Neural progenitor cell (in vitro differentiated cells): ENCODE data around the gene RELT. TPM values are rescaled to one million over a fixed set of nuclear protein-coding genes. Genes with fewer than 3 reads are reported as not detected.

Experiments used
- DNase-seq: peaks from one replicate; pipeline ENCODE4 v3.0.0-alpha.2; 2016; ENCODE audit warnings: low spot score
- H2AFZ ChIP-seq: fragments of 200-600 bp; sonication (generic); replicated peaks from 2 replicates; pipeline ENCODE4 v1.6.1; 2016; ENCODE audit warnings: antibody characterized with exemption
- H3F3A ChIP-seq: fragments of 200-600 bp; sonication (generic); 2 replicates; pipeline ENCODE4 v1.6.1; 2016; ENCODE audit warnings: antibody characterized with exemption, low read depth
- H3K27ac ChIP-seq: fragments of 200-600 bp; sonication (generic); 2 replicates; pipeline ENCODE4 v1.5.1; 2016; ENCODE audit warnings: mild to moderate bottlenecking
- H3K27me3 ChIP-seq: fragments of 200-600 bp; sonication (generic); 2 replicates; pipeline ENCODE4 v1.6.1; 2016; ENCODE audit warnings: mild to moderate bottlenecking, moderate library complexity
- H3K36me3 ChIP-seq: fragments of 200-600 bp; sonication (generic); 2 replicates; pipeline ENCODE4 v1.5.1; 2016
- H3K4me1 ChIP-seq: fragments of 200-600 bp; sonication (generic); 2 replicates; pipeline ENCODE4 v1.6.1; 2016; ENCODE audit warnings: mixed run types
- H3K4me2 ChIP-seq: fragments of 200-600 bp; sonication (generic); 2 replicates; pipeline ENCODE4 v1.6.1; 2016
- H3K4me3 ChIP-seq: fragments of 200-600 bp; sonication (generic); 2 replicates; pipeline ENCODE4 v1.5.1; 2016
- H3K79me2 ChIP-seq: fragments of 200-600 bp; sonication (generic); 2 replicates; pipeline ENCODE4 v1.6.1; 2016; ENCODE audit warnings: low read depth
- H3K9ac ChIP-seq: fragments of 200-600 bp; sonication (generic); 2 replicates; pipeline ENCODE4 v1.6.1; 2016
- H3K9me3 ChIP-seq: fragments of 200-600 bp; sonication (generic); 2 replicates; pipeline ENCODE4 v1.5.1; 2016; ENCODE audit warnings: low read depth
- H4K20me1 ChIP-seq: fragments of 200-600 bp; sonication (generic); 2 replicates; pipeline ENCODE4 v1.6.1; 2016; ENCODE audit warnings: low read depth
- H3K27ac Mint-ChIP-seq: 3 replicates; pipeline ENCODE4 v1.8.0; 2021; ENCODE audit warnings: mixed read lengths
- H3K27me3 Mint-ChIP-seq: 2 replicates; pipeline ENCODE4 v1.8.0; 2022; ENCODE audit warnings: low read depth, mild to moderate bottlenecking, inconsistent platforms, moderate library complexity, mixed read lengths; ENCODE audit not compliant: insufficient read depth
- H3K36me3 Mint-ChIP-seq: 3 replicates; pipeline ENCODE4 v1.8.0; 2021; ENCODE audit warnings: mixed read lengths
- H3K4me1 Mint-ChIP-seq: 3 replicates; pipeline ENCODE4 v1.8.0; 2021; ENCODE audit warnings: mixed read lengths
- H3K4me3 Mint-ChIP-seq: 3 replicates; pipeline ENCODE4 v1.8.0; 2021; ENCODE audit warnings: mild to moderate bottlenecking, moderate library complexity, mixed read lengths
- H3K9me3 Mint-ChIP-seq: 3 replicates; pipeline ENCODE4 v1.8.0; 2020; ENCODE audit warnings: mixed read lengths
- EZH2 ChIP-seq: fragments of 200-600 bp; sonication (generic); IDR thresholded peaks from 2 replicates; pipeline ENCODE4 v1.6.1; 2017; ENCODE audit warnings: antibody characterized with exemption, mild to moderate bottlenecking, moderate library complexity
- EZH2phosphoT487 ChIP-seq: fragments of 200-600 bp; sonication (generic); IDR thresholded peaks from 2 replicates; pipeline ENCODE4 v1.6.1; 2017; ENCODE audit warnings: antibody characterized with exemption
- total RNA-seq: library from RNA; depleted of rRNA; stranded (reverse); fragments of >200 nt; gene quantifications from 2 replicates; pipeline ENCODE4 v1.2.3, GENCODE V29; 2015; ENCODE audit warnings: low replicate concordance
- TF ChIP-seq, protein P1 (sequence below): fragments of 200-600 bp; sonication (generic); IDR thresholded peaks from 2 replicates; pipeline ENCODE4 v1.5.1; 2017; ENCODE audit warnings: antibody characterized with exemption, mild to moderate bottlenecking

The RELT gene
- total RNA-seq, 1 donor from 2014 or later, result 5.4 TPM

DNA sequence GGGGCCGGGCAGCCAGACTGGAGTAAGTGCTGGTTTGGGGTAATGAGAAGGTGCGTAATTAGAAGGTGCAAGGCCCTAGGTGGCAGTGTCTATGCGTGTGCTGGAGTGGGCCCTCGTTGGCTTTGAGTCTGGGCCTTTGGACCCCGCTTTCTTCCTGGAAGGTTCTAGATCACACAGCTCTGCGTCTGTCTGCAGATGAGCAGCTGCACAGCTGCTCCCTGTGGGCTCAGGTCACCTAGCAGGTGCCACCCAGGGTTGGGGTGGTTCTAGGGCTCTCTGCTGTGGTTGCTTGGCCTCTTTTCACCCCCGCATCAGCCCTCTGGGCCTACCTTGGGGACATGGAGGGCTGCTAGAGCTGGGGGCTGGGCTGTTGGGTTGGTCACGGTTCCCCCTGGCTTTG, 10.3 kb downstream of the RELT start:
- H3K9ac ChIP-seq, result no peak overlapping the region
- H3K27me3 ChIP-seq, result no peaks in the 10 kb centered on the region
- Mint-ChIP-seq H3K36me3 (no peaks in the 10 kb centered on the region), H3K4me3 (no peak overlapping the region), H3K27ac (no peak overlapping the region), H3K9me3 (no peaks in the 10 kb centered on the region), H3K27me3 (peaks cover 15% of the 10 kb centered on the region), H3K4me1 (peaks cover 50% of the 10 kb centered on the region)
- H3K4me1 ChIP-seq, result peaks cover 19% of the 10 kb centered on the region
- peaks cover 88% of the 10 kb centered on the region for H4K20me1 ChIP-seq
- no peak overlapping the region for H3K4me2 ChIP-seq
- no peak for DNase-seq
- no peak overlapping the region for H2AFZ ChIP-seq
- H3K79me2 ChIP-seq, result peaks cover 28% of the 10 kb centered on the region
- no peak overlapping the region for H3K4me3 ChIP-seq
- H3F3A ChIP-seq, result no peaks in the 10 kb centered on the region
- no peaks in the 10 kb centered on the region for H3K9me3 ChIP-seq
- H3K27ac ChIP-seq, result no peak overlapping the region
- TF ChIP-seq EZH2 (no peak), EZH2phosphoT487 (no peak)
- TF ChIP-seq, protein P1, sequence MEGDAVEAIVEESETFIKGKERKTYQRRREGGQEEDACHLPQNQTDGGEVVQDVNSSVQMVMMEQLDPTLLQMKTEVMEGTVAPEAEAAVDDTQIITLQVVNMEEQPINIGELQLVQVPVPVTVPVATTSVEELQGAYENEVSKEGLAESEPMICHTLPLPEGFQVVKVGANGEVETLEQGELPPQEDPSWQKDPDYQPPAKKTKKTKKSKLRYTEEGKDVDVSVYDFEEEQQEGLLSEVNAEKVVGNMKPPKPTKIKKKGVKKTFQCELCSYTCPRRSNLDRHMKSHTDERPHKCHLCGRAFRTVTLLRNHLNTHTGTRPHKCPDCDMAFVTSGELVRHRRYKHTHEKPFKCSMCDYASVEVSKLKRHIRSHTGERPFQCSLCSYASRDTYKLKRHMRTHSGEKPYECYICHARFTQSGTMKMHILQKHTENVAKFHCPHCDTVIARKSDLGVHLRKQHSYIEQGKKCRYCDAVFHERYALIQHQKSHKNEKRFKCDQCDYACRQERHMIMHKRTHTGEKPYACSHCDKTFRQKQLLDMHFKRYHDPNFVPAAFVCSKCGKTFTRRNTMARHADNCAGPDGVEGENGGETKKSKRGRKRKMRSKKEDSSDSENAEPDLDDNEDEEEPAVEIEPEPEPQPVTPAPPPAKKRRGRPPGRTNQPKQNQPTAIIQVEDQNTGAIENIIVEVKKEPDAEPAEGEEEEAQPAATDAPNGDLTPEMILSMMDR, result no peak
- no peaks in the 10 kb centered on the region for H3K36me3 ChIP-seq

DNA sequence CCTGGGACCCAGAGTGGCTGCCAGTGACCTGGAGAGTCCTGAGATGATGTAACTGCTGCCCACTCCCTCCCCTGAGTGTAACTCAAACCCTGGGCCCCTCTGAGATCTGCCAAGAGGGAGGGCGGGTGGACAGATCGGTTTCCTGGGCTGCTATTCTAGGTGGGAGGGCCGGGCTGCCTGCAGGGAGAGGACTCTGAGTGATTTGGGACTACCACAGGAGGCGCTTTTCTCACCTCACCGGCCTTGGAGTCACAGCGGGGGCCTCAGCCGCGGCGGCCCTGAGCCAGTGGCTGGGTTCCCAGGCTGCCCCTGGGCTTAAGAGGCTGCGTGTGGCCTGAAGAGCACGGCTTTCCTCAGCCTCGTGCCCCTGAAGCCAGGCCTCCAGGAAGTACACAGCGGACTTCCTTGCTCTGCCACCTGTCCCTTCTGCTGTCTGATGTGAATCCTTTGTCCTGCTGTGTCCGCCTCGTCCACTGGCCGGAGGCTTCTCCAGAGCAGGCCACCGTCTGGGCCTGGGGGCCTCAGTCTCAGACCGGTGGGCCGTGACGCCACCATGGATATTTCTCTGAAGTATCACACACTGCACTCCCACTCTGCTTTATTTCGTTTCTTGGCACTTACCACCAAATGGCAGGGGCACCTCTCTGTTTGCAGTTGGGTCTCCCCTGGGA, 11.5 kb downstream of the RELT start:
- H3K27ac Mint-ChIP-seq, result peak overlapping the region; percentile 95
- H2AFZ ChIP-seq, result no peak overlapping the region
- TF ChIP-seq EZH2phosphoT487, result no peak
- TF ChIP-seq EZH2, result no peak

DNA sequence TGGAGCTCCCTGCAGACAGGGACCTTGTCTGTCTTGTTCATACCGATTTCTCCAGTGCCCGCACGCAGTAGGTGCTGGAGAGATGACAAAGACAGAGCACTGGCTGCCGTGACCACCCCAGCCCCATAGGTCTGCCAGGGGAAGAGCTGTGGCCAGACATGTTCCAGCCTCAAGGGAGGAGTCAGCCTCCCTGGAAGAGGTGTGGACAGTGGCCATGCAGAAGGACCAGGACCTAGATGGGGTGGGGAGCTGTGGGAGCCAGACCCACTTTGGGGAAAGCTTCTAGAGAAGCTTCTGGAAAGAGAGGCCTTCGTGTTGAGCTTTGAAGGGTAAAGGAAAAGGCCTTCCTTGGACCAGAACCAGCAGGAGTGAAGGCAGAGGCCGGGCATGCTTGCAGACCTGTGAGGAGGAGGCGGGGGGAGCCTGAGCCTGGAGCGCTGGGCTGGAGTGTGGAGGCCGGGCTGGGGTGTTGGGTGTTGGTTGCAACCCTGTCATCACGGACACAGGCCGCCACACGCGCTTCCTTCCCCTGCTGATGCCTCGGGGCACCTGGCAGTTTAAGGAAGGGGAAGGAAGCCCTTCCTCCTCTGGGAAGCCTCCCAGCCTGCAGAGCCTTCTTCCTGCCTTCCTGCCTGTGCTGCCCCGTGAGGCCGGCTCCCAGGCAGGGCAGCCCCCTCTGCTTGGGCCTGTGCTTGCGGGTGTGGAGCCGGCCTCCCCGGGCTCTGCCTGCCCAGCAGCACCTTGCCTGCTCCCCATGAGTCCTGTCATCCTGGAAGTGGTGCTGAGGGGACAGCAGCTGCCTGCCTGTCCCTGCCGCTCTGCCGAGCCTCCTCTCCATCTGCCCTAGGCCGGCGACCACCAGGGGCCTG, 12.3 kb downstream of the RELT start:
- no peaks in the 10 kb centered on the region for H3K36me3 Mint-ChIP-seq
- H3K27me3 Mint-ChIP-seq, result peaks cover 16% of the 10 kb centered on the region
- H3K79me2 ChIP-seq, result peaks cover 28% of the 10 kb centered on the region
- H3K27ac ChIP-seq, result no peak overlapping the region
- H3K27ac Mint-ChIP-seq, result peak overlapping the region; percentile 95
- no peaks in the 10 kb centered on the region for H3K9me3 ChIP-seq
- H3K4me2 ChIP-seq, result no peak overlapping the region
- no peaks in the 10 kb centered on the region for H3F3A ChIP-seq
- no peaks in the 10 kb centered on the region for H3K27me3 ChIP-seq
- H4K20me1 ChIP-seq, result peaks cover 69% of the 10 kb centered on the region
- H3K4me1 ChIP-seq, result peaks cover 13% of the 10 kb centered on the region
- H3K9ac ChIP-seq, result no peak overlapping the region
- no peak overlapping the region for H2AFZ ChIP-seq
- no peaks in the 10 kb centered on the region for H3K36me3 ChIP-seq
- no peak overlapping the region for H3K4me3 ChIP-seq
- no peak overlapping the region for H3K4me3 Mint-ChIP-seq
- DNase-seq, result peak; percentile 20
- no peaks in the 10 kb centered on the region for H3K9me3 Mint-ChIP-seq
- peaks cover 46% of the 10 kb centered on the region for H3K4me1 Mint-ChIP-seq
- no peak for TF ChIP-seq EZH2
- TF ChIP-seq, protein P1, result no peak
- no peak for TF ChIP-seq EZH2phosphoT487

More for the DNA sequence above, 11.5 kb downstream of the RELT start:
- no peaks in the 10 kb centered on the region for H3K36me3 Mint-ChIP-seq
- no peaks in the 10 kb centered on the region for H3K9me3 ChIP-seq
- H3K27ac ChIP-seq, result no peak overlapping the region
- peaks cover 47% of the 10 kb centered on the region for H3K4me1 Mint-ChIP-seq
- no peak overlapping the region for H3K9ac ChIP-seq
- no peak overlapping the region for H3K4me3 ChIP-seq
- DNase-seq, result peak; percentile 50
- peaks cover 15% of the 10 kb centered on the region for H3K27me3 Mint-ChIP-seq
- H4K20me1 ChIP-seq, result peaks cover 77% of the 10 kb centered on the region
- no peaks in the 10 kb centered on the region for H3K9me3 Mint-ChIP-seq
- H3K4me1 ChIP-seq, result peaks cover 19% of the 10 kb centered on the region
- no peak overlapping the region for H3K4me3 Mint-ChIP-seq
- H3K27me3 ChIP-seq, result no peaks in the 10 kb centered on the region
- H3K4me2 ChIP-seq, result no peak overlapping the region
- H3K79me2 ChIP-seq, result peaks cover 28% of the 10 kb centered on the region
- no peaks in the 10 kb centered on the region for H3K36me3 ChIP-seq
- no peaks in the 10 kb centered on the region for H3F3A ChIP-seq
